Measurements from ENCODE around the gene SPDEF. TPM values are rescaled to one million over a fixed set of nuclear protein-coding genes. Genes with fewer than 3 reads are reported as not detected.

The SPDEF gene
- total RNA-seq, 1 donor from 2014 or later: not detected

DNA sequence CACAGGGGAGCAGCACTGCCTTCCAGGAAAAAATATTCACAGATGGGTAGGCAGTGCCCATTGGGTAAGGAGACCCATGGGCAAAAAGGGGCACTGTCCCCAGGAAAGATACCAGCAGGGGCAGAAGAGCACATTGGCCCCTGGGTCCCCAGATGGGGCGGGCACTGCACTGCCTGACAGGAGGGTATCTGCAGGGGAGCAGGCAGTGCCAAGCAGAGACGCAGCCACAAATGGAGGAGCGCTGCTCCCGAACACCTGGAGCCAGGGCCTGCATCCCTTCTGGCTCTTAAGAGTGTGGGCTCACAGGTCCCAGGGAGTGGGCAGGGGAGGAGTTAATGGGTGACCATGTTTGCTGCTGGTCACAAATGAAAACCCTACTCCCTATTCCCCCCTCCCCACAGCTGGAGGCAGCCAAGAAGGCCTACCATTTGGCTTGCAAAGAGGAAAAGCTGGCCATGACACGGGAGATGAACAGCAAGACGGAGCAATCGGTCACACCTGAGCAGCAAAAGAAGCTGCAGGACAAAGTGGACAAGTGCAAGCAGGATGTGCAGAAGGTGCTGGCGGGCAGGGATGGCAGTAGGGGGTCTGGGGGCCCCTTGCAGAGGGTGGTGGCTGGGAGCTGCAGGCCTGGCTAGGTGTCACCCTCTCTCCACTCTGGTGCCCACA, 27.0 kb downstream of the SPDEF start:
- DNase-seq (ENCODE audit: low read depth in 2 of 2): no peak

DNA sequence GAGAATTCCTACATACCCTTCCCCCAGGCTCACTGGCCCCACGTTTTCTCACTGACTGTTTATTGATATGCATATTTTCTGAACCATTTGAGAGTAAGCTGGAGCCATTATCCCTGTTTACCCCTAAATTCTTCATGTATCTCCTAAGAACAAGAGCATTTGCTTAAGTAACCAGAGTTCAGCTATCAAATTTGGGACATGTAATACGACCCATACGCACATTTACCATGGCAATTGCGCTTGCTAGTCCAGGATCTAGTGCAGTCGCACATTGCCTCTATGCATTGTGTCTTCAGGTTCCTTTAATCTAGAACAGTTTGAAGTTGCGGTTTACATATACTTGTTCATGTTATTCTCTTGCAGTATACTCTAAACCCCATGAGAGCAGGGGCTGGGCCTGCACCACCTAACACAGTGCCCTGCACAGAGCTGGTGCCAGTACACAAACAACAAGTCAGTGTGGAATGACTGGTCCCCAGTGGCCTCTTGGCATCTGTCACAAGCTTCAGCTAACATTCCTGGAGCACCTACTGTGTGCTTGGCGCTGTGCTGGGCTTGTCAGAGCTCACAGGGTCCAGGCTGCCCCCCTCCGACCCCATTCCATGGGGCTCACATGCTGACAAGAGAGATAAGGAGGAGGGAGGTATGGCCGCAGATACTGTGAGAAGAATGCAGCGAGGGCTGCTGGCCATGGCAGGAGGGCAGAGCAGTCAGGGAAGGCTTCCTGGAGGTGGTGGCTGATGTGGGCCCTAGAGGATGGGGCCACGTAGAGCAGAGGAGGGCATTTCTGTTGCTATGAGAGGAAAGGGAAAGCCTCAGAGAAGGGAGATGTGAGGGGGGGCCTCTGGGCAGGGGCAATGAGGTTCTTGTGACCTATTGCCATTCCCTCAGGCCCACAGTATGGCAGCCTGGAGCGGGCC, 28.1 kb downstream of the SPDEF start:
- DNase-seq (ENCODE audit: low read depth in 2 of 2): no peak

DNA sequence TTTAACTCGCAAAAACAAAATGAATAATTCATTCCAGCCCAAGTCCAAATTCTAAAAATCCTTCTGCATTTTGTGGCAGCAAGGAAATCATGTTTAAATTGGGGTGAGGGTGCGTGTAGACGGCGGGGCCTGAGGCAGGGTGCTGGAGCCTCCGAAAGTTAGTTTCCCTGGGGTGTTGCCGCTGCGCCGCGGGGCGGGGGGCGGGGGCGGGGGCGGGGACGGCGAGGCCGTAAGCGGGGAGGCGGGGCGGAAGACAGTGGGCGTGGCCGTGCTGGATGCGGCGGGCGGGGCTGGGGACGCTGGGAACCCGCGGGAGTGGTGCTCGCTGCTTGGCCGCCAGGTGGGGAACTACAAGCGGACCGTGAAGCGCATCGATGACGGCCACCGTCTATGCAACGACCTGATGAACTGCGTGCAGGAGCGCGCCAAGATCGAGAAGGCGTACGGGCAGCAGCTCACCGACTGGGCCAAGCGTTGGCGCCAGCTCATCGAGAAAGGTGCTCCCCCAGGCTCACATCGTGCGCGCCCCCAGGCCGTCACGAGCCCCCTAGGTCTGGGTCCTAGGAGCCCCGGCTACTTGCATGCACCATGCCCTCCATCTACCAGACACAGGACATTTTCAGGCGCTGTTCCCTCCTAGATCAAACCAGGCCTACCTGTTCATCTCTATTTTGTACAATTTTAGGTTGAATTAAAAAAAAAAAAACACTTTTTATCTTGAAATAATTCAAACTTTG, 29.0 kb downstream of the SPDEF start:
- peak; percentile 77 to 91 for DNase-seq (ENCODE audit: low read depth in 2 of 2)

DNA sequence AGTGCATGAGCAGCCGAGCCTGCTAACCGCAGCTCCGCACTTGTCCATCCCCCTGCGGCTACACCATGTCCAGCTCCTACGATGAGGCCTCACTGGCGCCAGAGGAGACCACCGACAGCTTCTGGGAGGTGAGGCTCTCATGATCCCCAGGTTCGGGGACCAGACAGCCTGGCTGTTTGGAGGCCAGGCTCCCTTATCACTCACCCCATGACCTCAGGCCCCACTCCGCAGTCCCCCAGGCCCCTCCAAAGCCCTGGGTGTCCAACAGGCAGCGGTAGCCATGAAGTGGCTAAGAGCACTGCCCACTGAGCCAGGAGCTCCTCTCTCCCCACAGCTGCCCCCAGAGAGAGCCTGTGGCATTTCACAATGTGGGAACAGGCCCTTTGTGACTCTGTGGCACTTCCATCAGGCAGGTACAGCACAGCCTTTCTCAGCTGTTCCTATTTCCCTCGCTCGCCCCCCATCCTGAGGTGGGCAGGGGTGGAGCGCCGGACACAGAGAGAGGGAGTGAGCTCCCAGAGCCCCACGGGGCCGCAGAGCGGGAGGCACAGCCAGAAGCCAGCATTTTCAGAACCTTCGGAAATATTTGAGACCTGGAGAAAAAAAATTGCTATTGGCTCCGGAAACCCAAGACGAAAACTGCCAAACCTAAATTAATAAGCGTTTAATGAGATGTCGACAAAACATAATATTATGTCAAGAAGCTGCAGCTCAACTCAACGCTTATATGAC, 29.7 kb downstream of the SPDEF start:
- no peak for DNase-seq (ENCODE audit: low read depth in 2 of 2)

DNA sequence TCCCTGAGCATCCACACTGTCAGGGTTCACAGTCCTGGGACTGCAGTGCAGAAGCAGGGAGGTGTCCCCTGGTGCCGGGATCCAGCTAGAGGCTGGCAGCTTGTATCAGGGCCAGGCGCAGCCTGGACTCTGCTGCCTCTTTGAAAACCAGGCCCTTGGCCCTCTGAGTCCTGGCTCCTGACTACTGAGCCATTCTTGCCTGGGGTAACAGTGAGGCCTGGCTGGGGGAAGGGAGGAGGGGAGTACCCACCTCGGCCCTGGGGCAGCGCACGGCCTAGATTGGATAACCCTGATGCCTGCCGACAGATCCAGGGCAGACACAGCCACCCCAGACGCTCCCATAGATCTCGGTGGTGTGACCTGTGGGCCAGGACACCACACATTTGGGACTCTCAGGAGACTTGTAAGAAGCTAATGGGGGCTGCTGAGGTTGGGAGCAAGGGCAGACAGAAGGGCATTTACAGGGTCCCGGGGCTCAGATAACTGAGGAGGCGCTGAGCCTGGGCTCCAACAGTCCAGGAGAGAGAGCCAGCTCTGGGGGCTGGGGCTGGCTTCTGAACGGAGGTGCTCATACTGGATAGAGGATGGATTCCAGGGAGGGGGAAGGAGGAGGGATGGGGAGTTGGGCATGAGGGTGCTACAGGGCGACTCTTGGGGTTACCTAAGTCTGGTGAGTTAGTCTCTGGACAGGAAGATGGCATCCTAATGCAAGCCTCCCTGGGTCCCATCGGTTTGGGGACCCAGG, 30.5 kb downstream of the SPDEF start:
- no peak for DNase-seq (ENCODE audit: low read depth in 2 of 2)

DNA sequence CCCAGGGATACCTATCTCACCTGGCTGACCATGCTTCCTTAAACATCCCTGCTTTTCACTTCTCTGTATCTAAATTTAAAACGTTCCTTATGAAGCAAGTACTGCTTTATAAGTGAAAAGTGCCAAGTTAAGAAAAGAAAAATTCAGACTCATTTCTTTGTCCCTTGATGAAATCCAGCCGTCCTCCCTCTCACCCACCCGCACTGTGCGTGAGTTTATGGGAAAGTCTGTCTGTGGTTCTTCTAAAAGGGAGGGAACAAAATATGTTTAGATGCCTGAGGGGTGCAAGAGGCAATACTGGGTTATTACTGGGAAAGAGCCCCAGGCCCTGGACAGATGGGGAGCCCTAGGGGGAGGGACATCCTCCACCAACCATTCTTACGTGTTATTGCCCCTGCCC, 31.2 kb downstream of the SPDEF start:
- DNase-seq (ENCODE audit: low read depth in 2 of 2): no peak

DNA sequence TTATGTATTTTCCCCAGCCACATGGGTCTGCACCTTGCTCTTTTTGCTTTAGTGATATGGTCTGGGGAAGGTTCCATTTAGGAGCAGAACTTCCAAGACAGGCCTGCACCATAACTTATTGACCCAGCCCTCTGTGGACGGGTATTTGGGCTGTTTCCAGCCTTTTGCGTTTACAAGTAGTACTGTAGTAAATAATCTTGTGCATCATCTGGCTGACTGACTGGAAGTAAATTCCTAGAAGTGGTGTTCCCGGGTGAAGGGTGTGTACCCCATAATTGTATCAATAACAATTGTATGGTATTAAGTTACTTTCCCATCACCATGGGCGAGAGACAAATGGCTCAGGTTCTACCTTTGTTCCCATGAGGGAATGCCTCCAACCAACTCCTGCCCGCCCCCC, 31.6 kb downstream of the SPDEF start:
- no peak for DNase-seq (ENCODE audit: low read depth in 2 of 2)

DNA sequence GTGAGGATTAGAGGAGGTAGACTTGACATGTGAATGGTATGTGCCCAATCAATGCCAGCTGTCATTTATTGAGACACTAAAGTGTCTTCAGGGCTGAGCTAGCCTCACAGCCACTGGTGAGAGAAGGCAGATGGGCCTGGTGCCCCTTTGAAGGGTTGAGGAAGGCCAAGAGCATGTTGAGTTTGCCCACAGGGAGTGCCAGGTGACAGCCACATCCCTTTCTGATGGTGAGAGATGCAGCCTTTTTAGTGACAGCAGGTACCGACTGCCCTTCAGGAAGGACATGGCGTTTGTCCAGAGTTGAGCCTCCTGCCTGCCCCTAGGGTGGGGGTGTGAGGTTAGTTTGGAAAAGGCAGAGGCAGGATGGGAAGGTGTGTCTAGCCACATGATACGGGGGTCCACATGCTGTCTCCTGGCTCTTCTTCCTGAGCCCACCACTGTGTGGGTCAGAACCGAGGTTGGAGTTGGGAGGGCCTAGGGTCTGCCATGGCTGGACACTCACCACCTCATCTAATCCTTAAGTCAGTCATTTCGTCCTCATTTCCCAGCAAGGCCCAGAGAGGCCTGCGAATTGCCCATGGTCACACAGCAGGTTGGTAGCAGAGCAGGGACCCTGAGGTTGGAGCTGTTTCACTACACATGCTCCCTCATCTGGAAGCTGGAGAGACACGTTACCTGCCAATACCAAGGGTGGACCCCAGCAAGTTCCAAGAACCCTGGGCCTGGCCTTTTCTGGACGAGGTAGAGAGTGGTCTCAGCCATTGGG, 32.5 kb downstream of the SPDEF start:
- no peak for DNase-seq (ENCODE audit: low read depth in 2 of 2)

DNA sequence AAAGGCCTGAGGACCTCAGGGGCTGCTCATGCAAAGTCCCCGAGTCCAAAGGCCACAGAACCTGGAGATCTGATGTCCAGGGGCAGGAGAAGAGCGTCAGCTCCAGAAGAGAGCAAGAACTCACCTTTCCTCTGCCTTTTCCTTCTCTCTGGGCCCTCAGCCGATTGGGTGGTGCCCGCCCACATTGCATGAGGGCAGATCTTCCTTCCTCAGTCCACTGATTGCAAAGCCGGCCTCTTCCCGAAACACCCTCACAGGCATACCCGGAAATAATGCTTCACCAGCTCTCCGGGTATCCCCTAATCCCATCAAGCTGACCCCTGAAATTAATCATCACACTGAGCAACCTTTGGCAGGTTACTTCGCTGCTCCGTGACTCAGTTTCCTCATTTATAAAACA, 33.4 kb downstream of the SPDEF start:
- DNase-seq (ENCODE audit: low read depth in 2 of 2): no peak

DNA sequence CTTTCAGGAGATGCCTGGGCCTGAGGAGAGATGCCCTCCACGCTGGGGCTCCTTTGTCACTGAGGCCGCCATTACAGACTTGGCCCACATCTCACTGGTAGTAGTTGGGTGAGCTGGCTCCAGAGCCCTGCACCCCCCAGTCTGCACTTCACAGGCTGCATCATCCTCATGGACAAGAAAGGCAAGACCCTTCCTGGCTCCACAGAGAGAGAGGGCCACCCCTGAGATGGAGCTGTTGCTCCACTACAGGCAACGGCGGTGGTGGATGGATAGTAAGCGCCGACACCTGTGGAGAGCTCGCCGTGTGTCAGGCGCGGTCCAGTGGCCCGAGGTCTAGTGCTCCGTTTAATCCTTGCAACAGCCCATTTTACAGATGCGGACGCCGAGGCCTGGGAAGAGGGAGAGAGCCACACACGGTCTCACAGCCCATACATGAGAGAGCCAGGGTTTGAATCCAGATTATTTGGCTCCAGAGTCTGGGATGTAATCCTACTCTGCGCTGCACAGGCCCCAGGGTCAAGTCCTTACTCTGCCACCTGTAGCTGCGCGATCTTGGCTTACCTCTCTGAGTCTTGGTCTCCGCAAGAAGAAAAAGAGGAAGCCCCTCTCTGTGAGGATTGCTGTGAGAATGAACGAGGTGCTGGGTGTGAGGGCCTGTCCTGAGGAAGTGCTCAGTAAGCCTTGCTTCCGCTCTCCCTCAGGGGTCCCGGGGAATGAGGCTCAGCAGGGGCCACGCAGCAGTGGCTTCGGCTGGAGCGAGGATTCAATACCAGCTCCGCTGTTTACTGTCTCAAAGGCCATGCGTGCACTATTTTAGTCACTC, 34.5 kb downstream of the SPDEF start:
- DNase-seq (ENCODE audit: low read depth in 2 of 2): no peak

DNA sequence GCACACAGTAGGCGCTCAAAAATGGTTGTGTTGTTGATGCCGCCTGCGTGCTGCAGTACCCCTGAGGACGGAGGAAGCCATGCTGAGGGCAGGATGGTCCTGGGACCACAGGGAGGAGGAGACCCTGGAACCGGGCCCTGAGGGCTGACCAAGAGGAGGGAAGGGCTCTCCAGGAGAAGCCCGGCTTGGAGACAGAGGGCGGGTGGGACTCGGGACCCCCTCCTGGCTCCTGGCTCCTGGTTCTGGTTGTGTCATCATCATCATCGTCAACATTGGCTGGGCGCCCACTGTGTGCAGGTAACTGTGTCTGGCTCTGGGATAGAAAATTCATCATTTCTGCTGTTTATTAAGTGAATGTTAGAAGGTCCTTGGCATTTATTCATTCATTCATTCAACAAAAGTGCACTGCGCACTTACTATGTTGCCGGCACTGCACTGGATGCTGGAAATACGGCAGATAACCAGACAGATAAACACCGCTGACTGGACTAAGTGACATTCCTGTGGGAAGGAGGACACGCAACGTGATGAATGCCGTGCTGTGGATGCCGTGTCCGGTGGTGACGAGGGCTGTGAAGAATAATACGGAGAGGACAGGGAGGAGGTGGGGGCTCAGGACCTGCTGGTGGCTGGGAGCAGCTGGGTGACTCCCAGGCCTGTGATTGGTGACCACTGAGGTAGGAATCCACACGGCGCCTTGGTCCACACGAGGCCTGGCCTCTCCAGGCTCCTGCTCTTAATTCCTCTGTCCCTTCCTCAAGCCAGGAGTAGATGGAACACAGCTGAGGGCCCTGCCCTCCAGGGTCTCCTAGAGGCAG, 35.3 kb downstream of the SPDEF start:
- no peak for DNase-seq (ENCODE audit: low read depth in 2 of 2)

DNA sequence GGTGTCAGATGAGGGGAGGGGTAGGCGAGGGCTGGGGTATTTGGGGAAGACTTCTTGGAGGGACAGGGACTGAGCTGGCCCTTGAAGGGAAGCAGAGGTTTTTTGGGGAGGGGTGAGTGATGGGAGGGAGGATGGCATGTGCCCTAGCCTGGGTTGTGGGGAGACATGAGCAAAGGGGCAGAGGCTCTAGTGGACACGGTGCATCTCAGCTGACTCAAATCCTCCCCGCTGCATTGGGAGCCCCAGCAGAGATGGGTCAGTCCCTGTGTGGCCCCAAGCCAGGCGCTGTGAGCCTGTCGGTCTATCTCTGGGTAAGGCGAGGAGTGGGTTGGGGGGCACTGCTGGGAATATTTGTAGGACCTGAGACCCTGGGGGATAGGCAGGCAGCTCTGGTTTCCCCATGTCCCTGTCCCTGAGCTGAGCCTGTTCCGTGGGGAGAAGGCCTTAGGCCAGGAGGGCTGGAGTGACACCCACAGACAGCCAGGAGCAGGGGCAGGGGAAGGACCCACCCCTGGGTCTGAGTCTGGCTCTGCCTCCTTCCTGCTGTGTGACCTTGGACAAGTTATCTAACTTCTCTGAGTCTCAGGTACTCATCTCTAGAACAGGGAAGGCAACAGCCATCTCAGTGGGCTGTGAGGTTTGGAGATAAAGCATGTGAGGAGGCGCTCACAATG, 36.0 kb downstream of the SPDEF start:
- no peak for DNase-seq (ENCODE audit: low read depth in 2 of 2)

DNA sequence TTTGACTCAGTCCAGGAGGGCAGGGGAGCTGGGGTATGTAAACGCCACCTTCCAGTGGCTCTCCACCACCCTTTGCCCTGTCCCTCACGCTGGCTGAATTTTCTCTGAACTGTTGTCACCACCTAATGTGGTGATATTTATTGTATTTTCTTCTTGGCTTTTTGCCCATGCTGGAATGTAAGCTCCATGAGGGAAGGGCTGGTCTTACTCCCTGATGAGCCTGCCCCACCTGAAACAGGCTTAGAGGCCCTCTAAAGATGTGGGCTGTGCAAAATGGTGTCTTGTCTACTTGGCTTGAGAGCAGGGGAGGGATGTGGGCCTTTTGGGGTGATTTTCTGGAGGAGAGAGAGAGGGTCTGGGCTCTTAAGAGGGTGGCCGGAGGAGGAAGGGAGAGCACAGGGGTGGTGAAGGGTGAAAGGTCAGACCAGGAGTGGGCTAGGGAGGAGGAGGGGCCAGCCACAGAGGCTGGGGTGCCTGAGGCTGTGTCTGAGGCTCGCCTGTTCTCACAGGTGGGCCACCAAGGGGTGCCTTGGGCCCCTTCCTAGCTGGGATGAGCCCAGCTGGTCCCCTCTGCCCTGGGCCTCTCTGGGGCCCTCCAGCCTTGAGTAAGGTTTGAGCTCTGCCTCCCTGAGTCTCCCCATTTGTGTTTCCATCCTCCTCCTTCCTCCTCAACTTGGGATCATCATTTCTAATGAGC, 37.3 kb downstream of the SPDEF start:
- DNase-seq (ENCODE audit: low read depth in 2 of 2): no peak

DNA sequence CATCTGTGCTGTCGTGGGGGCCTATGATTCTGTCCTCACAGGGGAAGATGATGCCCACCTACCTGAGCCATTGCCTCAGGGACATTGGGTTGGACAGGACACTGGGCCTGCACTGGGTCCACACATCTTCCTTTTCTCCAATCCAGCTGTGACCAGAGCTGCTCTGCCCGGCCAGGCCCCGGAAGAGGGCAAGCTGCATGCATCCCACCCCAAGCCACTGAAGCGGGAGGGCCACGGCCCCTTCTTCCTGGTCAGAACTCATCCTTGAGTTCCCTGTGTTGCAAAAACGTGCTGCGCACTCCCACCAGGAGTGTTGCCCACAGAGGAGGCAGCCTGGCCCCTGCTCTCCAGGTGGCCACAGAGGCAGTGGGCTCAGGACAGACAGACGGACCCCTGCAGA, 38.2 kb downstream of the SPDEF start:
- no peak for DNase-seq (ENCODE audit: low read depth in 2 of 2)

DNA sequence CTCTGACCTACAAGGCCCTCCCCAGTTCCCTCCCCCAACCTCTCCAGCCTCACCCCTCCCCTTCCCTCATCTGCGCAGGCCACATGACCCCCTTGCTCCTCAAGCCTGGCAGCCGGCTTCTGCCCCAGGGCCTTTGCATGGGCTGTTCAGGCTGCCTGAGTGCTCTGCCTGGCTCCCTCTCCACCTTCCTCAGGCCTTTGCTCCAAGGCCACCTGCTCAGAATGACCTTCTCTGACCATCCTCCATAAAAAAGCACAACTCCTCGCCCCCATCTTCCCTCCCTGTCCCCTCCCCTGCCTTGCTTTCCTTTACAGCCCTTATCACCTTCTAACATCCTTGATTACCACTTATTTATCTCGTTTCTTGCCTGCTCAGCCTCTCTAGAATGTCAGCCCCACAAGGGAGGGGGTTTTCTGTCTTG, 38.7 kb downstream of the SPDEF start:
- no peak for DNase-seq (ENCODE audit: low read depth in 2 of 2)

DNA sequence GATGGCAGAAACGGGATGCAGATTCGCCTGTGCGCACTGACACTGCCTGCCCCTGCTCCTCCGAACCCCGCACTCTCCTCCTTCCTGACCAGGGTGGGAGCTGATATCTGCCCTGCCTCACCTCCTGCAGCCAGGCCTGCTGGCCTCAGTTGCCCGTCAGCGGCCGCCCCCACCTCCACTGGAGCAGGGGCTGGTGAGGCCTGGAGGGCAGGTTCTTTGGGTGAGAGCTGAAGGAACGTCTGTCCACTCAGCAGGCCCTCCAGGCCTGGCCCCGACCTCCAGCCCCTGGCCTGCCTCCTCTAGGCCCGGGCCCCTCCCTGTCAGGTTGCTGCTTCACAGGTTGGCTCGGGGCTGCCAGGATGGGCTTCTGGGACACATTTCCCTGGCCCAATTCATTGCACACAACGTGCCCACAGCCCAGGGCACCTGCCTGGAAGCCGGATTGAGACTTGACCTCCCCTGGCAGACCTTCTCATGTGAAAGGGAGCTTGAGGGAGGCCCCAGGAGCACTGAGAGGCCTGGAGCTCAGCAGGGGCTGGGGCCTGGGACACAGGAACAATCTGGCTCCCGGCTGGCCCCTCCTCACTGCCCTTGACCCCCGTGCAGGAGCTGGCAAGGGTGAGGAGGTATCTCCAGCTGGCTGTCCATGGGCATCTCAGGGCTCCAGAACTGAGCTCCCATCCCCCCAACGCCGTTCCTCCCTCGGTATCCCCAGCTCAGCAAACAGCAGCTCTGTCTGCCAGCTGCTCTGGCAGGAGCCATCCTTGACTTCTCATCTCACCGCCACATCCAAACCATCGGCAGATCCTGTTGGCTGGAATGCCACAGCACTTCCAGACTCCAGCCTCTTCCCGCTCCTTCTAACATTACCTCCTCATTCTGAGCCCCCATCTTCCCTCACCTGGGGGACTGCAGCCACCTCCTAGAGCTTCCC, 39.5 kb downstream of the SPDEF start:
- DNase-seq (ENCODE audit: low read depth in 2 of 2): no peak
